ENCODE data around the gene RFNG. TPM values are rescaled to one million over a fixed set of nuclear protein-coding genes. Genes with fewer than 3 reads are reported as not detected.
"Not testable (repeated sequence)": the region's sequence is repeated elsewhere in the genome, so short reads cannot be mapped to it uniquely, and the experiment has no call there.

RFNG gene
- total RNA-seq, 4 donors from 2014 or later = 46.0 to 61.0 (median 50.8) TPM

DNA sequence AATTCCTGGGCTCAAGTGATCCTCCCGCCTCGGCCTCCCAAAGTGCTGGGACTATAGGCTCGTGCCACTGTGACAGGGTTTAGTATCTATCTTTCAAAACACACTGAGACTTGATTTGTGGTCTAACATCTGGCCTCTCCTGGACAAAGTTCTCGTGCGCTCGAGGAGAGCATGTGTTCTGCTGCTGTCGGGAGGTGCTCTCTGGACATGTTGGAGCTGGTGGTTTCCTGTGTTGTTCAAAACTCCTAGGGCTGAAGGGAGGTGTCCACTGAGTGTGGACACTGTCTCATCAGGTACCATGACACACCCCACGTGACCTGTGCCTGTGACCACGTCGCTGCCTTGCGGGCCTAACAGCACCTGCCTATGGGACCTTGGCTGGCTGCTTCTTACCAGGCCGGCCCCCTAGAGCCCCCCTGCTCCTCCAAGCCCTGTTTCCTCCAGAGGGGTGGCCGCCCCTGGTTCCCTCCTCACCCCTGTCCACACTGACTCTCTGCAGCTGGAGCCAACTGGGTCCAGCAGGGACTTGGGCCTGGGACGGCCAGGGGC, 5.6 kb downstream of the RFNG start:
- H3K27ac ChIP-seq = no peak overlapping the region
- H3K4me3 ChIP-seq = no peak overlapping the region
- 77% methylated on average over 7 of the region's 14 CpGs for WGBS
- H3K4me1 ChIP-seq = peaks cover 17% of the 10 kb centered on the region
- DNase-seq (ENCODE audit: low spot score in 2 of 2) = no peak
- peaks cover 28% of the 10 kb centered on the region for H3K36me3 ChIP-seq
- H3K9me3 ChIP-seq = no peaks in the 10 kb centered on the region
- no peaks in the 10 kb centered on the region for H3K27me3 ChIP-seq
- TF ChIP-seq EP300 (IDR thresholded peaks at IDR 0.05) (no peak), POLR2AphosphoS5 (IDR thresholded peaks at IDR 0.05) (no peak), POLR2A (IDR thresholded peaks at IDR 0.05) (no peak)
- TF ChIP-seq, protein P1, sequence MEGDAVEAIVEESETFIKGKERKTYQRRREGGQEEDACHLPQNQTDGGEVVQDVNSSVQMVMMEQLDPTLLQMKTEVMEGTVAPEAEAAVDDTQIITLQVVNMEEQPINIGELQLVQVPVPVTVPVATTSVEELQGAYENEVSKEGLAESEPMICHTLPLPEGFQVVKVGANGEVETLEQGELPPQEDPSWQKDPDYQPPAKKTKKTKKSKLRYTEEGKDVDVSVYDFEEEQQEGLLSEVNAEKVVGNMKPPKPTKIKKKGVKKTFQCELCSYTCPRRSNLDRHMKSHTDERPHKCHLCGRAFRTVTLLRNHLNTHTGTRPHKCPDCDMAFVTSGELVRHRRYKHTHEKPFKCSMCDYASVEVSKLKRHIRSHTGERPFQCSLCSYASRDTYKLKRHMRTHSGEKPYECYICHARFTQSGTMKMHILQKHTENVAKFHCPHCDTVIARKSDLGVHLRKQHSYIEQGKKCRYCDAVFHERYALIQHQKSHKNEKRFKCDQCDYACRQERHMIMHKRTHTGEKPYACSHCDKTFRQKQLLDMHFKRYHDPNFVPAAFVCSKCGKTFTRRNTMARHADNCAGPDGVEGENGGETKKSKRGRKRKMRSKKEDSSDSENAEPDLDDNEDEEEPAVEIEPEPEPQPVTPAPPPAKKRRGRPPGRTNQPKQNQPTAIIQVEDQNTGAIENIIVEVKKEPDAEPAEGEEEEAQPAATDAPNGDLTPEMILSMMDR (IDR thresholded peaks at IDR 0.05) = no peak

DNA sequence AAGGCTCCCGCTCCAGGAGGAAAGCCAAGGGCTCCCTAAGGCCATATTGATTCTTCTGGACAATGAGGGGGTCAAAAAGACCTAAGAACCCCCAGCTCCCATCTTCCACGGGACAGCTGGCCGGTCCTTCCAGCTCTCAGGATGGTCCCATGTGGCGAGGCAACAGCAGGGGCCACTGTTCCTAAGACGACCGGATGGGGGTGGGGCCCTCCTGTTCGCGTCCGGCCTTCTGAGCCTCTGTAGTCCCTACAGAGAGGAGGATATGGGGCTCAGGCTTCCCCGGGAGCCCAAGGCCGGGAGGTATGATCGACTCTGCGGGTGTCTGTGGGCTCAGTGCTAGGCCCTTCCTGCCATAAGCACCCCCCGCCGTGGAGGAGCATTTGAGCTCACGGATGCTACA, 8.1 kb downstream of the RFNG start:
- H3K4me1 ChIP-seq = peaks cover 4% of the 10 kb centered on the region
- no peak overlapping the region for H3K27ac ChIP-seq
- WGBS = 61% methylated on average over 3 of the region's 16 CpGs
- DNase-seq (ENCODE audit: low spot score in 2 of 2) = no peak
- no peaks in the 10 kb centered on the region for H3K27me3 ChIP-seq
- H3K9me3 ChIP-seq = no peaks in the 10 kb centered on the region
- H3K36me3 ChIP-seq = peaks cover 17% of the 10 kb centered on the region
- TF ChIP-seq, protein P1 (IDR thresholded peaks at IDR 0.05) = no peak
- TF ChIP-seq EP300 (IDR thresholded peaks at IDR 0.05) = no peak
- TF ChIP-seq POLR2A (IDR thresholded peaks at IDR 0.05) = no peak
- TF ChIP-seq POLR2AphosphoS5 (IDR thresholded peaks at IDR 0.05) = no peak
- no peak overlapping the region for H3K4me3 ChIP-seq

DNA sequence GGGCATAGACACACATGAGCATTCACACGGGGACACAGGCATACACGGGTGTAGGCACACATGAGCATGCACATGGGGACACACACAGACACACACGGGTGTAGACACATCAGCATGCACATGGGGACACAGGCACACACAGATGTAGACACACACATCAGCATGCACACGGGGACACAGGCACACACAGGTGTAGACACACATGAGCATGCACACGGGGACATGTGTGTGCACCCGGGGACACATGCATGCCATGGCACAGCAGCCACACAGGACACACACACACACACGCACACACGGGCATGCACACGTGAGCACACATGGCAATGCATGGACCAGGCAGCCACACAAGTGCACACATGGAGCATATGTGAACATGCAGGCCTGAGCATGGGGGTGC, 9.0 kb downstream of the RFNG start:
- Histone ChIP-seq H3K9me3 (no peaks in the 10 kb centered on the region), H3K4me3 (no peak overlapping the region), H3K4me1 (peaks cover 8% of the 10 kb centered on the region), H3K27me3 (no peaks in the 10 kb centered on the region), H3K27ac (no peak overlapping the region), H3K36me3 (peaks cover 9% of the 10 kb centered on the region)
- 79% methylated on average over 3 of the region's 9 CpGs for WGBS
- TF ChIP-seq, protein P1 (IDR thresholded peaks at IDR 0.05) = no peak
- TF ChIP-seq EP300 (IDR thresholded peaks at IDR 0.05) (no peak), POLR2A (IDR thresholded peaks at IDR 0.05) (no peak), POLR2AphosphoS5 (IDR thresholded peaks at IDR 0.05) (no peak)
- no peak for DNase-seq (ENCODE audit: low spot score in 2 of 2)

DNA sequence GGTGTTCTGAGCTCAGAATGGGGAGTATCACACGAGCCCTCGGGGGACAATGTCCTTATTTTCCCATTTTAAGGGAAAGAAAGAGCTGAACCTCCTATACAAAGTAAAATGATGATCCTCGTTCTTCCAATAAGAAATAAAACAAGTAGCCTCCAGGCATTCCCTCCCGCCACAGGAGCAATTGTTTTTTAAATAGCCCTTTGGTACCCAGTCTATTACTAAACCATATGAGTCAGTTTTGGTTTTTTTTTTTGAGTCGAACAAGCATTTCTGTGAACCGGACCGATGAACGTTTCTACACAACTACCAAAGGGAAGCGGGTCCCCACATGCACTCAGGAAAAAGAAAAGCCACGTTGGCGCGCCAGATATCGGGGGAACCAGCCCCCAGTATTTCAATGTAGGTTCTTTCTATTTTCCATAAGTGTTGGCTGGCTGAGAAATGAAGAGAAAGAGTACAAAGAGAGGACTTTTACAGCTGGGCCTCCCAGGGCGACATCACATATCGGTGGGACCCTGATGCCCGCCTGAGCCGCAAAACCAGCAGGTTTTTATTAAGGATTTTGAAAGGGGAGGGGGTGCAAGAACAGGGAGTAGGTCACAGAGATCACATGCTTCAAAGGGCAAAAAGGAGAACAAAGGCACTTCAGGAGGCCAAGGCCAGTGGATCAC, 10.3 kb downstream of the RFNG start:
- WGBS = 81% methylated on average over 17 of the region's 17 CpGs
- Histone ChIP-seq H3K27ac (no peak overlapping the region), H3K9me3 (no peaks in the 10 kb centered on the region), H3K27me3 (no peaks in the 10 kb centered on the region), H3K36me3 (no peaks in the 10 kb centered on the region), H3K4me3 (no peak overlapping the region), H3K4me1 (peaks cover 16% of the 10 kb centered on the region)
- no peak for DNase-seq (ENCODE audit: low spot score in 2 of 2)
- no peak for TF ChIP-seq EP300 (IDR thresholded peaks at IDR 0.05)
- TF ChIP-seq, protein P1 (IDR thresholded peaks at IDR 0.05) = no peak
- TF ChIP-seq POLR2A (IDR thresholded peaks at IDR 0.05) = no peak
- no peak for TF ChIP-seq POLR2AphosphoS5 (IDR thresholded peaks at IDR 0.05)

DNA sequence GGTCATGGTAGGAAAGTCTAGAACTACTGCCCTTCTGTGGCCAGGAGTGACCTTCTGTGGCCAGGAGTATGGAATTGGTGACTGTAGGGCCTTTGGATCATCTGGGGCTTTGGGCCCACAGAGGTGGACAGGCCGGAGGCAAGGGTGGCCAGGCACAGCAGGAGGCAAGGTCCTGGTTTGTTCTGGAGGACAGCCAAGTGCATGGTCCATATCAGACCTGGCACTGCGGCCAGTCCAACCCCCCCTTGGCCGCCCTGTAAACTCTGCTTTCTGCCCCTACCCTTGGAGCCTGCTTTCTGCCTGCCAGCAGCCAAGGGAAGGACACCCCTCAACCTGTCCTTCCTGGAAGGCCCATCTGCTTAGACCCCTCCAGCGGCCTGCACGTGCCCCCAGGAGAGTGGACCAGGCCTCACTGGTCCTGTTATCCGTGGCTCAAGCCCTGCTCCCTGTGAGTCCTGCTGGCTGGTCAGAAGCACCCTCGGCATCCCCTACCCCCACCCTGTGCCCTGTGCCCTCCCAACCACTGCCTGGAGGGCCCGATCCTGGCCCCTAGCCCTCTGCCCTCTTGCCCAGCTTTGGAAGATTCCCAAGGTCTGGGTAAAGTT, 11.8 kb downstream of the RFNG start:
- 93% methylated on average over 6 of the region's 8 CpGs for WGBS
- TF ChIP-seq, protein P1 (IDR thresholded peaks at IDR 0.05) = no peak
- TF ChIP-seq POLR2A (IDR thresholded peaks at IDR 0.05) (no peak), POLR2AphosphoS5 (IDR thresholded peaks at IDR 0.05) (no peak), EP300 (IDR thresholded peaks at IDR 0.05) (no peak)

DNA sequence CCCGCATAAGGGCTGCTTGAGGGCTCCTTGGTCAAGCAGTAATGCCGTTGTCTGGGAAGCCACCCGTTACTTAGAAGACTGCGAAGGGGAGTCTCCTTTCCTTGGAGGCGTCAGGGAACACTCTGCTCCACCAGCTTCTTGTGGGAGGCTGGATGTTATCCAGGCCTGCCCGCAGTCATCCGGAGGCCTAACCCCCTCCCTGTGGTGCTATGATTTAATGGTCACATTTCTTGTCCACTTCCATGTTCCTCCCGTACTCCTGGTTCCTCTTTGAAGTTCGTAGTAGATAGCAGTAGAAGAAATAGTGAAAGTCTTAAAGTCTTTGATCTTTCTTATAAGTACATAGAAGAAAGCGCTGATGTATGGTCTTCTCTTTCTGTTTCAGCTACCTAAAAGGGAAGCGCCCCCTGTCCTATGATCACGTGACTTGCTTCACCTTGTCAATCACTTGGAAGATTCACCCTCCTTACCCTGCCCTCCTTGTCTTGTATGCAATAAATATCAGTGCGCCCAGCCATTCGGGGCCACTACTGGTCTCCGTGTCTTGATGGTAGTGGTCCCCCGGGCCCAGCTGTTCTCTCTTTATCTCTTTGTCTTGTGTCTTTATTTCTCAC, 12.7 kb downstream of the RFNG start:
- H3K4me3 ChIP-seq; H3K9me3 ChIP-seq; DNase-seq (ENCODE audit: low spot score in 2 of 2); H3K27ac ChIP-seq; H3K27me3 ChIP-seq; H3K36me3 ChIP-seq: not testable (repeated sequence)
- WGBS = 67% methylated on average over 16 of the region's 16 CpGs
- H3K4me1 ChIP-seq = peaks cover 22% of the 10 kb centered on the region

More for the DNA sequence above, 11.8 kb downstream of the RFNG start:
- Histone ChIP-seq H3K4me1 (peaks cover 22% of the 10 kb centered on the region), H3K4me3 (no peak overlapping the region), H3K27ac (no peak overlapping the region), H3K9me3 (no peaks in the 10 kb centered on the region), H3K27me3 (no peaks in the 10 kb centered on the region), H3K36me3 (no peaks in the 10 kb centered on the region)
- DNase-seq (ENCODE audit: low spot score in 2 of 2) = no peak

All from suprapubic skin (tissue), 4 donors.